H1 (cell line): Measurements from ENCODE around the gene FMNL2. TPM values are rescaled to one million over a fixed set of nuclear protein-coding genes. Genes with fewer than 3 reads are reported as not detected.

Experiments
- CTCF ChIA-PET: fragments of 300-600 bp; sonication (Branson Sonifier 250); formaldehyde crosslinking; loops from one replicate; lab custom pipeline; 2021; ENCODE audit not compliant: partially characterized antibody; lab: Charles Lee
- POLR2A ChIA-PET: fragments of 300-600 bp; sonication (Branson Sonifier 250); formaldehyde crosslinking; loops from one replicate; lab custom pipeline; 2021; ENCODE audit warnings: inconsistent platforms; ENCODE audit not compliant: partially characterized antibody; lab: Charles Lee
- DNase-seq, 2 experiments: peaks; one replicate each; pipeline versions ENCODE4 v3.0.0 to v3.0.0-alpha.2; 2010 to 2022; ENCODE audit warnings: low spot score in 2 of 2, low read depth in 1 of 2, mixed read lengths in 1 of 2
- FAIRE-seq: peaks from 2 replicates; lab custom pipeline; 2011; peaks lifted over from hg19 to GRCh38; lab: Jason Lieb, UNC
- H2AFZ ChIP-seq: 2 replicates; pipeline ENCODE4 v1.8.1; 2012; ENCODE audit warnings: low read length, inconsistent platforms
- H2AK5ac ChIP-seq: 2 replicates; pipeline ENCODE4 v1.6.1; 2013; ENCODE audit warnings: low read depth, low read length
- H2BK120ac ChIP-seq: replicated peaks from 2 replicates; pipeline ENCODE3; 2013; ENCODE audit warnings: low read depth, low read length, inconsistent platforms
- H2BK12ac ChIP-seq: 2 replicates; pipeline ENCODE4 v1.6.1; 2013; ENCODE audit warnings: low read depth, low read length
- H2BK15ac ChIP-seq: 2 replicates; pipeline ENCODE4 v1.6.1; 2013; ENCODE audit warnings: low read length
- H2BK20ac ChIP-seq: 2 replicates; pipeline ENCODE4 v1.6.1; 2013; ENCODE audit warnings: low read length
- H2BK5ac ChIP-seq: 2 replicates; pipeline ENCODE4 v1.6.1; 2013; ENCODE audit warnings: low read depth, low read length
- H3K14ac ChIP-seq: 2 replicates; pipeline ENCODE4 v1.6.1; 2013; ENCODE audit warnings: inconsistent platforms; ENCODE audit not compliant: insufficient read length
- H3K18ac ChIP-seq: 2 replicates; pipeline ENCODE4 v1.6.1; 2013; ENCODE audit warnings: low read length; ENCODE audit errors: extremely low read depth
- H3K23ac ChIP-seq: 2 replicates; pipeline ENCODE4 v1.6.1; 2013; ENCODE audit warnings: inconsistent platforms; ENCODE audit not compliant: insufficient read length
- H3K23me2 ChIP-seq: 2 replicates; pipeline ENCODE4 v1.6.1; 2013; ENCODE audit warnings: low read depth, low read length
- H3K27ac ChIP-seq: 2 replicates; pipeline ENCODE4 v1.6.1; 2011; ENCODE audit warnings: low read depth, low read length, inconsistent platforms
- H3K27me3 ChIP-seq, 4 experiments: replicated peaks in 1 of 4; 1 replicate in 1 of 4; 2 replicates in 3 of 4; pipeline versions ENCODE4 v1.6.1 to v1.8.1; 2011 to 2013; ENCODE audit warnings: low read length in 3 of 4, mild to moderate bottlenecking in 3 of 4, inconsistent platforms in 2 of 4, mixed read lengths in 2 of 4, moderate library complexity in 1 of 4; ENCODE audit not compliant: control insufficient read depth in 3 of 4, insufficient read depth in 3 of 4; ENCODE audit errors: extremely low read depth in 1 of 4
- H3K36me3 ChIP-seq, 4 experiments: 2 replicates each; pipeline versions ENCODE4 v1.6.1 to v1.8.1; 2011 to 2013; ENCODE audit warnings: mild to moderate bottlenecking in 4 of 4, low read length in 3 of 4, moderate library complexity in 2 of 4, control low read depth in 1 of 4, inconsistent platforms in 1 of 4; ENCODE audit not compliant: insufficient read depth in 4 of 4, control insufficient read depth in 2 of 4
- H3K4ac ChIP-seq: replicated peaks from 2 replicates; pipeline ENCODE3; 2013; ENCODE audit warnings: low read length, low read depth, mixed read lengths, inconsistent platforms; ENCODE audit not compliant: insufficient read length
- H3K4me1 ChIP-seq, 4 experiments: replicated peaks in 1 of 4; 1 replicate in 1 of 4; 2 replicates in 3 of 4; pipeline versions ENCODE4 v1.6.1 to v1.8.1; 2011 to 2013; ENCODE audit warnings: low read length in 3 of 4, inconsistent platforms in 2 of 4, mixed read lengths in 1 of 4; ENCODE audit not compliant: insufficient read depth in 4 of 4, control insufficient read depth in 3 of 4
- H3K4me2 ChIP-seq, 2 experiments: 2 replicates each; pipeline versions ENCODE4 v1.6.1 to v1.8.1; 2011 to 2013; ENCODE audit warnings: low read depth in 2 of 2, low read length in 2 of 2, control low read depth in 1 of 2, inconsistent platforms in 1 of 2, mild to moderate bottlenecking in 1 of 2; ENCODE audit not compliant: insufficient read depth in 1 of 2
- H3K4me3 ChIP-seq, 4 experiments: fragments of 200-600, 300-600 bp in 1 of 4; sonication (generic), shearing (Covaris generic), sonication (Bioruptor Twin) in 1 of 4; 2 replicates each; pipeline versions ENCODE4 v1.5.1 to v1.8.1; 2011 to 2016; ENCODE audit warnings: low read length in 4 of 4, low read depth in 3 of 4, control low read depth in 2 of 4, inconsistent platforms in 2 of 4, mild to moderate bottlenecking in 2 of 4, mixed read lengths in 1 of 4, moderate library complexity in 1 of 4; ENCODE audit not compliant: insufficient read depth in 2 of 4; ENCODE audit errors: extremely low read depth in 1 of 4
- H3K56ac ChIP-seq: replicated peaks from 2 replicates; pipeline ENCODE3; 2013; ENCODE audit warnings: low read depth, mild to moderate bottlenecking, mixed read lengths, low read length, inconsistent platforms; ENCODE audit not compliant: insufficient read length
- H3K79me1 ChIP-seq: 2 replicates; pipeline ENCODE4 v1.6.1; 2013; ENCODE audit warnings: low read depth, low read length, control low read depth
- H3K79me2 ChIP-seq, 2 experiments: 2 replicates each; pipeline versions ENCODE4 v1.6.1 to v1.8.1; 2012 to 2013; ENCODE audit warnings: low read length in 2 of 2, mild to moderate bottlenecking in 2 of 2, inconsistent platforms in 1 of 2; ENCODE audit not compliant: insufficient read depth in 2 of 2, control insufficient read depth in 1 of 2
- H3K9ac ChIP-seq, 4 experiments: replicated peaks in 1 of 4; 1 replicate in 1 of 4; 2 replicates in 3 of 4; pipeline versions ENCODE4 v1.6.1 to v1.8.1; 2011 to 2013; ENCODE audit warnings: low read depth in 3 of 4, low read length in 3 of 4, control low read depth in 2 of 4, mild to moderate bottlenecking in 2 of 4, moderate library complexity in 2 of 4, inconsistent platforms in 1 of 4; ENCODE audit errors: extremely low read depth in 1 of 4
- H3K9me3 ChIP-seq, 2 experiments: 2 replicates each; pipeline versions ENCODE4 v1.6.1 to v1.8.1; 2012 to 2013; ENCODE audit warnings: mild to moderate bottlenecking in 2 of 2, moderate library complexity in 2 of 2, control low read depth in 1 of 2, inconsistent platforms in 1 of 2, low read depth in 1 of 2, low read length in 1 of 2, mixed read lengths in 1 of 2; ENCODE audit not compliant: insufficient read depth in 2 of 2
- H4K20me1 ChIP-seq, 2 experiments: replicated peaks in 1 of 2; 2 replicates each; pipeline versions ENCODE3 to v1.8.1; 2011 to 2013; ENCODE audit warnings: inconsistent platforms in 2 of 2, low read length in 2 of 2, mild to moderate bottlenecking in 1 of 2; ENCODE audit not compliant: insufficient read depth in 2 of 2, control insufficient read depth in 1 of 2
- H4K5ac ChIP-seq: 2 replicates; pipeline ENCODE4 v1.6.1; 2013; ENCODE audit warnings: low read length, low read depth, mixed read lengths, inconsistent platforms; ENCODE audit not compliant: insufficient read length
- H4K8ac ChIP-seq: 2 replicates; pipeline ENCODE4 v1.8.0; 2013; ENCODE audit warnings: mild to moderate bottlenecking, moderate library complexity, low read length, inconsistent platforms; ENCODE audit not compliant: insufficient read depth; ENCODE audit errors: extremely low read depth
- H4K91ac ChIP-seq: replicated peaks from 2 replicates; pipeline ENCODE3; 2013; ENCODE audit warnings: low read length, mixed read lengths, inconsistent platforms; ENCODE audit not compliant: insufficient read length
- CBX5 ChIP-seq: fragments of 300-800, 300-1000 bp; sonication (generic); IDR thresholded peaks from 2 replicates; pipeline ENCODE4 v1.7.1; 2016; ENCODE audit warnings: antibody characterized with exemption, low read length, low read depth
- RFX5 ChIP-seq: IDR thresholded peaks from 2 replicates; pipeline ENCODE4 v1.6.1; 2011; ENCODE audit warnings: low read depth, low read length, improper control_type of control experiment, borderline replicate concordance
- RXRA ChIP-seq: IDR thresholded peaks from 2 replicates; pipeline ENCODE4 v1.6.1; 2011; ENCODE audit warnings: low read depth, mild to moderate bottlenecking, low read length, moderate library complexity; ENCODE audit not compliant: insufficient read depth
- WGBS, 2 experiments: shearing (Covaris generic) in 1 of 2; methylation state at CpG; one replicate each; pipeline versions ENCODE4 v1.1.6 to v1.1.7; 2013 to 2015; ENCODE audit warnings: low lambda C conversion rate in 2 of 2, mixed read lengths in 2 of 2, inconsistent platforms in 1 of 2, low coverage in 1 of 2, missing lambda C conversion rate in 1 of 2; ENCODE audit not compliant: insufficient replicate concordance in 2 of 2, insufficient coverage in 1 of 2, insufficient read length in 1 of 2; ENCODE audit errors: extremely low coverage in 1 of 2, missing lambda C conversion rate in 1 of 2; 5-methylcytosine and 5-hydroxymethylcytosine counted together
- polyA plus RNA-seq, 7 experiments: library from polyadenylated mRNA; depleted of rRNA in 3 of 7; stranded (reverse) in 5 of 7; unstranded in 2 of 7; fragments of >200 nt in 5 of 7; fragments of 200-250 nt in 2 of 7; gene quantifications; 1 replicate in 5 of 7; 2 replicates in 1 of 7; 4 replicates in 1 of 7; pipeline versions ENCODE4 v1.2.1 to v1.2.3, GENCODE V29; 2011 to 2013; ENCODE audit warnings: missing spikeins in 2 of 7, mixed read lengths in 2 of 7
- total RNA-seq: library from RNA; stranded (reverse); fragmentation: NEBNext Ultra II Directional; extraction: Animal tissue kit (Norgen Biotek cat#: 25700); gene quantifications from 2 replicates; pipeline ENCODE4 v1.2.1, GENCODE V29; 2021

FMNL2 gene
- total and polyA plus RNA-seq, 2 of the 8 experiments (the other 6 are each of a cell fraction or from before 2014, with no cell fraction given) = 15.5 to 45.1 TPM

DNA sequence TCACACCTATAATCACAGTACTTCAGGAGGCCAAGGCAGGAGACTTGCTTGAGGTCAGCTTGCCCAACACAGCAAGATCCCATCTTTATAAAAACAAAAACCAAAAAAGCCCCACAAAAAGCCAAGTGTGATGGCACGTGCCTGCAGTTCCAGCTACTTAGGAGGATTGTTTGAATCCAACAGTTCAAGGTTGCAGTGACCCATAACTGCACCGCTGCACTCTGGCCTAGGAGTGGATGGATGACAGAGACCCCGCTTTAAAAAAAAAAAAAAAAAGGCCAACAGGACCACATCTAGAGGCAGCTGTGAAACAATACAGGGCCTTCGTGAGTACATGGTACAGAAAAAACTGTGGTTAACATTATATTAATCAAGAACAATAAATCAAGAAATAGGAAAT, 326.1 kb downstream of the FMNL2 start:
- Histone ChIP-seq H2BK15ac (no peak overlapping the region), H3K4ac (no peak overlapping the region), H3K4me2 (no peak overlapping the region), H3K36me3 (peaks cover 29 to 94% (median 80%) of the 10 kb centered on the region in 4 experiments), H2BK120ac (no peak overlapping the region), H3K14ac (no peak overlapping the region), H3K79me2 (no peaks in the 10 kb centered on the region), H4K8ac (no peak overlapping the region), H2BK5ac (no peak overlapping the region), H3K18ac (no peak overlapping the region), H2AK5ac (no peak overlapping the region), H4K91ac (no peak overlapping the region), H3K27me3 (no peaks in the 10 kb centered on the region), H3K9me3 (no peaks in the 10 kb centered on the region), H3K9ac (no peak overlapping the region), H3K4me3 (no peak overlapping the region), H4K20me1 (peaks cover 0 to 3% of the 10 kb centered on the region in 2 experiments), H2BK20ac (no peak overlapping the region), H3K23me2 (no peaks in the 10 kb centered on the region), H4K5ac (no peak overlapping the region), H2BK12ac (no peak overlapping the region), H3K27ac (no peak overlapping the region), H3K56ac (no peak overlapping the region), H3K4me1 (no peaks in the 10 kb centered on the region), H2AFZ (no peak overlapping the region), H3K79me1 (no peaks in the 10 kb centered on the region; the same call in 1 of the 2 replicates), H3K23ac (no peak overlapping the region)
- WGBS, 2 experiments = 91% methylated on average over 4 of the region's 4 CpGs; no CpG with 5 or more reads in 1 of the 2 experiments
- ChIA-PET CTCF (interaction anchor here (0.6 to 0.7 kb wide), 2 partner anchors 13 to 699 kb away, joined by 3 read pairs; no protein-coding TSS in a partner anchor), POLR2A (interaction anchor here (0.8 to 1.5 kb wide), 2 partner anchors 10 to 56 kb away, joined by 3 read pairs; partner anchors contain the start of gene PRPF40A)
- FAIRE-seq = no peak
- TF ChIP-seq RFX5 = no peak
- no peak for TF ChIP-seq CBX5
- no peak for TF ChIP-seq RXRA
- no peak for DNase-seq
